A549 (cell line): ENCODE data around the gene BMERB1. TPM values are rescaled to one million over a fixed set of nuclear protein-coding genes. Genes with fewer than 3 reads are reported as not detected.

Source experiments
- ATAC-seq, 2 experiments: fragments of 200-7000 bp in 1 of 2; fragments of >200 bp in 1 of 2; cut with Nextera tagmentation in 1 of 2; cut with Tn5 transposase in 1 of 2; 3 replicates each; pipeline versions ENCODE4 v1.8.0 to v1.9.1; 2018 to 2020; ENCODE audit warnings: mild to moderate bottlenecking in 1 of 2, moderate library complexity in 1 of 2
- CTCF ChIA-PET: fragments of 300-600 bp; sonication (Branson Sonifier 250); formaldehyde crosslinking; extraction: SDS; loops from one replicate; lab custom pipeline; 2021; ENCODE audit warnings: antibody characterized with exemption, inconsistent platforms; lab: Yijun Ruan, JAX
- POLR2A ChIA-PET: fragments of 350-600 bp; formaldehyde crosslinking; extraction: SDS; loops from one replicate; lab custom pipeline; 2021; ENCODE audit warnings: antibody characterized with exemption, inconsistent platforms; lab: Yijun Ruan, JAX
- DNase-seq, 2 experiments: peaks; one replicate each; pipeline versions ENCODE4 v3.0.0 to v3.0.0-alpha.2; 2011 to 2016; ENCODE audit warnings: low read depth in 1 of 2, low spot score in 1 of 2
- FAIRE-seq: peaks from 2 replicates; lab custom pipeline; 2011; peaks lifted over from hg19 to GRCh38; lab: Jason Lieb, UNC
- H3K27ac ChIP-seq, 2 experiments: fragments of >200 bp; sonication (Bioruptor Twin); formaldehyde crosslinking; 3 replicates each; pipeline ENCODE4 v1.5.1; 2016 to 2017
- H3K4me1 ChIP-seq: fragments of >200 bp; sonication (Bioruptor Twin); formaldehyde crosslinking; 3 replicates; pipeline ENCODE4 v1.6.1; 2016
- H3K4me2 ChIP-seq: fragments of >200 bp; sonication (Bioruptor Twin); formaldehyde crosslinking; 3 replicates; pipeline ENCODE4 v1.6.1; 2016
- H3K4me3 ChIP-seq: fragments of >200 bp; sonication (Bioruptor Twin); formaldehyde crosslinking; 3 replicates; pipeline ENCODE4 v1.5.1; 2016
- H3K9me3 ChIP-seq: fragments of >200 bp; sonication (Bioruptor Twin); formaldehyde crosslinking; 3 replicates; pipeline ENCODE4 v1.6.1; 2016
- BCL3 ChIP-seq: fragments of >200 bp; sonication (Bioruptor Twin); formaldehyde crosslinking; IDR thresholded peaks from 3 replicates; pipeline ENCODE4 v1.6.1; 2016
- CHD2 ChIP-seq: fragments of 150-350 bp; IDR thresholded peaks from 2 replicates; pipeline ENCODE4 v1.6.1; 2014; ENCODE audit warnings: low read length; ENCODE audit not compliant: partially characterized antibody
- CHD4 ChIP-seq: fragments of 200-600 bp; sonication (generic); IDR thresholded peaks from 2 replicates; pipeline ENCODE4 v1.6.1; 2016; ENCODE audit warnings: antibody characterized with exemption, mild to moderate bottlenecking, borderline replicate concordance
- EHMT2 ChIP-seq: fragments of 200-600 bp; sonication (generic); IDR thresholded peaks from 2 replicates; pipeline ENCODE4 v1.6.1; 2016; ENCODE audit warnings: antibody characterized with exemption, low read depth, mild to moderate bottlenecking, moderate library complexity
- EP300 ChIP-seq, 2 experiments: fragments of >200 bp; sonication (Bioruptor Twin); formaldehyde crosslinking; IDR thresholded peaks; 2 replicates in 1 of 2; 3 replicates in 1 of 2; pipeline ENCODE4 v1.6.1; 2016 to 2017
- ESRRA ChIP-seq: fragments of 150-350 bp; IDR thresholded peaks from 2 replicates; pipeline ENCODE4 v1.6.1; 2014; ENCODE audit warnings: mild to moderate bottlenecking, low read length, borderline replicate concordance
- FOXS1 ChIP-seq: fragments of 250-450 bp; sonication (Bioruptor Pico); IDR thresholded peaks from 2 replicates; pipeline ENCODE4 v1.5.0; 2020; ENCODE audit warnings: mild to moderate bottlenecking, moderate library complexity
- HDAC2 ChIP-seq: fragments of 200-600 bp; sonication (generic); IDR thresholded peaks from 2 replicates; pipeline ENCODE4 v1.6.1; 2016
- HES2 ChIP-seq: fragments of >200 bp; sonication (Bioruptor Twin); formaldehyde crosslinking; IDR thresholded peaks from 2 replicates; pipeline ENCODE4 v1.6.1; 2016
- JUN ChIP-seq, 2 experiments: fragments of >200 bp; sonication (Bioruptor Twin); formaldehyde crosslinking; IDR thresholded peaks; 2 replicates in 1 of 2; 3 replicates in 1 of 2; pipeline ENCODE4 v1.6.1; 2016 to 2017
- KDM1A ChIP-seq: fragments of 200-600 bp; sonication (generic); IDR thresholded peaks from 2 replicates; pipeline ENCODE4 v1.6.1; 2016; ENCODE audit warnings: low read depth, mild to moderate bottlenecking
- MAX ChIP-seq: IDR thresholded peaks from 2 replicates; pipeline ENCODE4 v1.6.1; 2012
- MAZ ChIP-seq: fragments of 150-350 bp; IDR thresholded peaks from 2 replicates; pipeline ENCODE4 v1.6.1; 2014; ENCODE audit warnings: antibody characterized with exemption, low read depth, low read length, borderline replicate concordance
- NR3C1 ChIP-seq: fragments of >200 bp; sonication (Bioruptor Twin); formaldehyde crosslinking; IDR thresholded peaks from 3 replicates; pipeline ENCODE4 v1.6.1; 2017
- PHF8 ChIP-seq: fragments of 200-600 bp; sonication (generic); IDR thresholded peaks from 2 replicates; pipeline ENCODE4 v1.6.1; 2016; ENCODE audit warnings: low read depth, mild to moderate bottlenecking, antibody characterized with exemption, moderate library complexity, borderline replicate concordance
- POLR2A ChIP-seq: IDR thresholded peaks from 2 replicates; pipeline ENCODE4 v1.6.1; 2012; ENCODE audit warnings: mild to moderate bottlenecking, low read length
- POLR2AphosphoS2 ChIP-seq: conservative IDR thresholded peaks from 2 replicates; pipeline ENCODE4 v1.6.1; 2012; ENCODE audit warnings: low read length, improper control_type of control experiment, inconsistent platforms
- RARB ChIP-seq: fragments of 250-450 bp; sonication (Bioruptor Pico); IDR thresholded peaks from 2 replicates; pipeline ENCODE4 v1.8.0; 2021; ENCODE audit warnings: mild to moderate bottlenecking, moderate library complexity
- REST ChIP-seq: fragments of 200-600 bp; sonication (generic); IDR thresholded peaks from 2 replicates; pipeline ENCODE4 v1.6.1; 2016; ENCODE audit warnings: antibody characterized with exemption, mild to moderate bottlenecking, moderate library complexity
- RNF2 ChIP-seq: fragments of 200-600 bp; sonication (generic); IDR thresholded peaks from 2 replicates; pipeline ENCODE4 v1.6.1; 2016; ENCODE audit warnings: low read depth, mild to moderate bottlenecking, antibody characterized with exemption, moderate library complexity, borderline replicate concordance
- SMC3 ChIP-seq: fragments of >200 bp; sonication (Bioruptor Twin); formaldehyde crosslinking; IDR thresholded peaks from 3 replicates; pipeline ENCODE4 v1.6.1; 2018; ENCODE audit warnings: inconsistent platforms
- TP53 ChIP-seq: fragments of 250-450 bp; sonication (Bioruptor Pico); IDR thresholded peaks from 2 replicates; pipeline ENCODE4 v1.5.0; 2021; ENCODE audit warnings: mild to moderate bottlenecking, moderate library complexity
- USF2 ChIP-seq: fragments of 450-650 bp; IDR thresholded peaks from 2 replicates; pipeline ENCODE4 v1.6.1; 2014; ENCODE audit warnings: antibody characterized with exemption
- WGBS: methylation state at CpG from one replicate; pipeline ENCODE4 v1.1.6; 2017; ENCODE audit errors: missing lambda C conversion rate; 5-methylcytosine and 5-hydroxymethylcytosine counted together
- polyA plus RNA-seq, 4 experiments: library from polyadenylated mRNA; depleted of rRNA in 3 of 4; stranded (reverse); fragments of >200 nt; fragmentation: RNase III in 1 of 4; extraction: RNeasy Plus Mini Kit Qiagen cat#74134 plus additional on column Dnase treatment in 1 of 4; gene quantifications; 2 replicates in 3 of 4; 3 replicates in 1 of 4; pipeline ENCODE4 v1.2.3, GENCODE V29; 2011 to 2017

Gene BMERB1
- polyA plus RNA-seq, 2 of the 4 experiments (the other 2 are of a cell fraction), result 44.7 to 48.9 TPM

GRCh38 chr16:15585956-15586355 is 151.6 kb downstream of the BMERB1 start:
- DNase-seq, result no peak
- POLR2A ChIA-PET, result no interaction called here

GRCh38 chr16:15586716-15587115 is 152.3 kb downstream of the BMERB1 start:
- ATAC-seq, result no peak
- no peak for DNase-seq
- no peak for TF ChIP-seq RNF2
- no peak for TF ChIP-seq RARB
- TF ChIP-seq USF2, result no peak
- no peak for TF ChIP-seq MAX
- no peak for TF ChIP-seq HDAC2
- no peak for TF ChIP-seq TP53 (CRISPR knock-in tag)
- TF ChIP-seq, all 56 proteins: peak for 0
- POLR2A ChIA-PET, result no interaction called here
- Histone ChIP-seq H3K4me3 (no peak overlapping the region), H3K4me1 (peaks cover 20% of the 10 kb centered on the region), H3K4me2 (no peak overlapping the region), H3K27ac (peak overlapping the region in 1 of 2 experiments; percentile 14; a peak in 1 of 6 replicates), H3K9me3 (peaks cover 16% of the 10 kb centered on the region)
- 97% methylated on average over 9 of the region's 12 CpGs for WGBS
- no peak for FAIRE-seq
- CTCF ChIA-PET, result interaction anchor here (0.8 to 1.2 kb wide), 2 partner anchors 36 to 157 kb away, joined by 3 read pairs; no protein-coding TSS in a partner anchor

More at GRCh38 chr16:15585956-15586355, 151.6 kb downstream of the BMERB1 start:
- CTCF ChIA-PET, result no interaction called here
- no peak overlapping the region for H3K4me3 ChIP-seq
- ATAC-seq (no peak), FAIRE-seq (no peak)
- WGBS, result 74% methylated on average over 1 of the region's 1 CpG
- TF ChIP-seq EP300 (IDR thresholded peaks at IDR 0.05) (no peak), BCL3 (no peak), EHMT2 (no peak), SMC3 (no peak)
- peaks cover 16% of the 10 kb centered on the region for H3K9me3 ChIP-seq
- peaks cover 13% of the 10 kb centered on the region for H3K4me1 ChIP-seq
- no peak overlapping the region for H3K4me2 ChIP-seq
- H3K27ac ChIP-seq, result no peak overlapping the region

GRCh38 chr16:15587152-15587825 is 152.9 kb downstream of the BMERB1 start:
- FAIRE-seq, result no peak
- DNase-seq, result no peak
- TF ChIP-seq REST (no peak), ESRRA (no peak), KDM1A (no peak), NR3C1 (no peak), POLR2AphosphoS2 (no peak), CHD4 (no peak), MAZ (no peak), CHD2 (no peak), POLR2A (no peak), FOXS1 (CRISPR knock-in tag) (no peak), EHMT2 (no peak), JUN (IDR thresholded peaks at IDR 0.05) (no peak), PHF8 (no peak), HES2 (no peak)
- H3K4me1 ChIP-seq, result peaks cover 26% of the 10 kb centered on the region
- peak overlapping the region in 1 of 2 experiments; percentile 43; a peak in 3 of 6 replicates for H3K27ac ChIP-seq
- CTCF ChIA-PET, result interaction anchor here (0.8 to 2.4 kb wide), 3 partner anchors 9 to 158 kb away, joined by 3 to 6 read pairs (median 3); no protein-coding TSS in a partner anchor
- no peak overlapping the region for H3K4me3 ChIP-seq
- H3K4me2 ChIP-seq, result no peak overlapping the region
- POLR2A ChIA-PET, result no interaction called here
- peaks cover 16% of the 10 kb centered on the region for H3K9me3 ChIP-seq
- ATAC-seq, result no peak
- 94% methylated on average over 14 of the region's 17 CpGs for WGBS
